OCI-LY3 (cell line): Measurements from ENCODE around the gene CUL9.

ENCODE experiments used
- H2AFZ ChIP-seq: fragments of 200-600, 300-600 bp; shearing (Covaris generic); 2 replicates; pipeline ENCODE4 v1.6.0; 2014; ENCODE audit warnings: antibody characterized with exemption, low read depth, low read length
- H3K27ac ChIP-seq: fragments of 200-600, 300-600 bp; sonication (generic); 2 replicates; pipeline ENCODE4 v1.5.1; 2014; ENCODE audit warnings: mild to moderate bottlenecking, low read length, moderate library complexity, mixed read lengths
- H3K27me3 ChIP-seq: fragments of 200-600, 300-600 bp; sonication (generic); 2 replicates; pipeline ENCODE4 v1.6.1; 2014; ENCODE audit warnings: low read depth, low read length, mixed read lengths
- H3K36me3 ChIP-seq: fragments of 200-600, 300-600 bp; sonication (generic); replicated peaks from 2 replicates; pipeline ENCODE3; 2014; ENCODE audit warnings: low read depth, low read length, mixed read lengths
- H3K4me1 ChIP-seq: fragments of 300-600, 200-600 bp; sonication (generic); 2 replicates; pipeline ENCODE4 v1.6.1; 2014; ENCODE audit warnings: low read length, mixed read lengths
- H3K4me2 ChIP-seq: fragments of 200-600, 300-600 bp; sonication (generic); 2 replicates; pipeline ENCODE4 v1.6.1; 2014; ENCODE audit warnings: low read length, mixed read lengths
- H3K4me3 ChIP-seq: fragments of 300-600, 200-600 bp; sonication (generic); 2 replicates; pipeline ENCODE4 v1.5.1; 2014; ENCODE audit warnings: antibody characterized with exemption, mild to moderate bottlenecking, low read length, moderate library complexity
- H3K79me2 ChIP-seq: fragments of 300-600, 200-600 bp; shearing (Covaris generic); 2 replicates; pipeline ENCODE4 v1.6.1; 2014; ENCODE audit warnings: mild to moderate bottlenecking, low read length, mixed read lengths
- H3K9ac ChIP-seq: fragments of 300-600, 200-600 bp; shearing (Covaris generic); 2 replicates; pipeline ENCODE4 v1.6.0; 2014; ENCODE audit warnings: mild to moderate bottlenecking, low read length, moderate library complexity
- H3K9me3 ChIP-seq: fragments of 200-600, 300-600 bp; shearing (Covaris generic); 2 replicates; pipeline ENCODE4 v1.6.1; 2014; ENCODE audit warnings: low read length, mixed read lengths; ENCODE audit not compliant: insufficient read depth
- H4K20me1 ChIP-seq: fragments of 200-600, 300-600 bp; sonication (generic); 2 replicates; pipeline ENCODE4 v1.6.1; 2016; ENCODE audit warnings: low read length, mixed read lengths; ENCODE audit not compliant: insufficient read depth
- EZH2phosphoT487 ChIP-seq: fragments of 200-600 bp; shearing (Covaris generic); IDR thresholded peaks from 2 replicates; pipeline ENCODE4 v1.6.1; 2018; ENCODE audit warnings: antibody characterized with exemption, mixed run types, low read depth
- TF ChIP-seq, protein P1 (sequence below): fragments of 200-600, 300-600 bp; sonication (generic); IDR thresholded peaks from 2 replicates; pipeline ENCODE4 v1.5.1; 2014; ENCODE audit warnings: antibody characterized with exemption, low read length, low read depth

CUL9 gene

DNA sequence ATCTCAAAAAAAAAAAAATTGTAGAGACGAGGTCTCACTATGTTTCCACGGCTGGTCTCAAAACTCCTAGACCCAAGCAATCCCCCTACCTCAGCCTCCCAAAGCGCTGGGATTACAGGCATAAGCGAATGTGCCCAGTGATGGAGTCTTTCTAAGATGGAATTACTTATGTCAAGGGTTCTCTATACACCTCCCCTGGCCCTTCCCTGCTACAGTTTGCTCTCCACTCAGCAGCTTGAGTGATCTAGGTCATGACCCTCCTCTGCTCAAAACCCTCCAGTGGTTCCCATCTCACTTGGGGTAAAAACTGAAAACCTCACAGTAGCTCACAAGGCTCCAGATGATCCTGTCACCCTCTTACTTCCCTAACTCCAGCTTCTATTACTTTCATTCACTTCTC, 49.1 kb downstream of the CUL9 start:
- TF ChIP-seq, protein P1, sequence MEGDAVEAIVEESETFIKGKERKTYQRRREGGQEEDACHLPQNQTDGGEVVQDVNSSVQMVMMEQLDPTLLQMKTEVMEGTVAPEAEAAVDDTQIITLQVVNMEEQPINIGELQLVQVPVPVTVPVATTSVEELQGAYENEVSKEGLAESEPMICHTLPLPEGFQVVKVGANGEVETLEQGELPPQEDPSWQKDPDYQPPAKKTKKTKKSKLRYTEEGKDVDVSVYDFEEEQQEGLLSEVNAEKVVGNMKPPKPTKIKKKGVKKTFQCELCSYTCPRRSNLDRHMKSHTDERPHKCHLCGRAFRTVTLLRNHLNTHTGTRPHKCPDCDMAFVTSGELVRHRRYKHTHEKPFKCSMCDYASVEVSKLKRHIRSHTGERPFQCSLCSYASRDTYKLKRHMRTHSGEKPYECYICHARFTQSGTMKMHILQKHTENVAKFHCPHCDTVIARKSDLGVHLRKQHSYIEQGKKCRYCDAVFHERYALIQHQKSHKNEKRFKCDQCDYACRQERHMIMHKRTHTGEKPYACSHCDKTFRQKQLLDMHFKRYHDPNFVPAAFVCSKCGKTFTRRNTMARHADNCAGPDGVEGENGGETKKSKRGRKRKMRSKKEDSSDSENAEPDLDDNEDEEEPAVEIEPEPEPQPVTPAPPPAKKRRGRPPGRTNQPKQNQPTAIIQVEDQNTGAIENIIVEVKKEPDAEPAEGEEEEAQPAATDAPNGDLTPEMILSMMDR: no peak
- TF ChIP-seq EZH2phosphoT487: no peak
- Histone ChIP-seq H3K27ac (no peak overlapping the region), H2AFZ (no peak overlapping the region)

DNA sequence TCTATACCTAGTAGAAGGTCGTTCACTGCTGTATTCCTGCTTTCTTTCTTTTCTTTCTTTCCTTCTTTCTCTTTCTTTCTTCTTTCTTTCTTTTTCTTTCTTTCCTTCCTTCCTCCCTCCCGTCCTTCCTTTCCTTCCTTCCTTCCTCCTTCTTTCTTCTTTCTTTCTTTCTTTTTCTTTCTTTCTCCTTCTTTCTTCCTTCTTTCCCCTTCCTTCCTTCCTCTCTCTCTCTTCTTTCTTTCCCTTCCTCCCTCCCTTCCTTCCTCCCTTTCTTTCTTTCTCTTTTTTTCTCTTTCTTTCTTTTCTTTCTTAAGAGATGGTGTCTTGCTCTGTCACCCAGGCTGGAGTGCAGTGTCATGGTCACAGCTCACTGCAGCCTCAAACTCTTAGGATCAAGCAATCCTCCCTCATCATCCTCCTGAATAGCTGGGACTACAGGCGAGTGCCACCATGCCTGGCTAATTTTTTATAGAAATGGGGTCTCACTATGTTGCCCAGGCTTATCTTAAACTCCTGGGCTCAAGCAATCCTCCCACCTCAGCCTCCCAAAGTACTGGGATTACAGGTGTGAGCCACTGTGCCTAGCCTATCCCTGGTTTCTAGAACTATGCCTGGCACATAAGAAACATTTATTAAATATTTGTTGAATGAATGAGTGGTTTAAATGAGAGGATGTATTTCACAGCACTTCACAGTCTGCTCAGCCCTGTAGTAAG, 49.9 kb downstream of the CUL9 start:
- Histone ChIP-seq H3K4me1 (peaks cover 11% of the 10 kb centered on the region; the same call in 1 of the 2 replicates), H3K9ac (no peak overlapping the region), H3K4me2 (no peak overlapping the region), H2AFZ (no peak overlapping the region), H3K27me3 (peaks cover 5% of the 10 kb centered on the region; the same call in 1 of the 2 replicates), H4K20me1 (no peaks in the 10 kb centered on the region), H3K27ac (no peak overlapping the region), H3K79me2 (peaks cover 23% of the 10 kb centered on the region), H3K36me3 (peaks cover 13% of the 10 kb centered on the region), H3K4me3 (no peak overlapping the region), H3K9me3 (no peaks in the 10 kb centered on the region)
- TF ChIP-seq EZH2phosphoT487: no peak
- TF ChIP-seq, protein P1: no peak

More for the DNA sequence above, 49.1 kb downstream of the CUL9 start:
- peaks cover 5% of the 10 kb centered on the region; the same call in 1 of the 2 replicates for H3K27me3 ChIP-seq
- H3K9ac ChIP-seq: no peak overlapping the region
- H3K4me1 ChIP-seq: peaks cover 11% of the 10 kb centered on the region; the same call in 1 of the 2 replicates
- no peak overlapping the region for H3K4me2 ChIP-seq
- H3K36me3 ChIP-seq: peaks cover 19% of the 10 kb centered on the region
- peaks cover 29% of the 10 kb centered on the region for H3K79me2 ChIP-seq
- H4K20me1 ChIP-seq: no peaks in the 10 kb centered on the region
- H3K4me3 ChIP-seq: no peak overlapping the region
- H3K9me3 ChIP-seq: no peaks in the 10 kb centered on the region

DNA sequence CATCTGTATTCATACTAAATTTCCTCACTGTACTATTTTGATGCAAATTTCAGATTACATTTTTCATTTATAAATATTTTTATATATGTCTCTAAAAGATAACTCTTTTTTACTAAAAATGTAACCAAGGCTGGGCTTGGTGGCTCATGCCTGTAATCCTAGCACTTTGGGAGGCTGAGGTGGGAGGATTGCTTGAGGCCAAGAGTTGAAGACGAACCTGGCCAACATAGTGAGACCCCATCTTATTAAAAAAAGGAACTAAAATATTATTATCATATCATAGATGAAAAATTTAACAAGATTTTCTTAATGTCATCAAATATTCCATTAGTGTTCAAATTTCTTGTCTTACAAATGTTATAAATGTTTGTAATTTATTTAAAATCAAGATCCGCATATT, 53.8 kb downstream of the CUL9 start:
- H3K9me3 ChIP-seq: peaks cover 3% of the 10 kb centered on the region; the same call in 1 of the 2 replicates
- H3K4me3 ChIP-seq: no peak overlapping the region
- TF ChIP-seq, protein P1: no peak
- H3K4me1 ChIP-seq: no peaks in the 10 kb centered on the region
- no peaks in the 10 kb centered on the region for H4K20me1 ChIP-seq
- H3K27ac ChIP-seq: no peak overlapping the region
- no peak overlapping the region for H2AFZ ChIP-seq
- no peaks in the 10 kb centered on the region for H3K36me3 ChIP-seq
- no peaks in the 10 kb centered on the region for H3K79me2 ChIP-seq
- H3K4me2 ChIP-seq: no peak overlapping the region
- H3K27me3 ChIP-seq: peaks cover 13% of the 10 kb centered on the region; the same call in 1 of the 2 replicates
- no peak overlapping the region for H3K9ac ChIP-seq

GRCh38 chr6:43239054-43239453, 57.1 kb downstream of the CUL9 start:
- H3K79me2 ChIP-seq: no peaks in the 10 kb centered on the region
- no peaks in the 10 kb centered on the region for H4K20me1 ChIP-seq
- H3K36me3 ChIP-seq: no peaks in the 10 kb centered on the region
- H3K27ac ChIP-seq: no peak overlapping the region
- no peak overlapping the region for H3K4me3 ChIP-seq
- H3K9me3 ChIP-seq: peaks cover 3% of the 10 kb centered on the region; the same call in 1 of the 2 replicates
- no peak overlapping the region for H3K9ac ChIP-seq
- TF ChIP-seq, protein P1: no peak
- TF ChIP-seq EZH2phosphoT487: no peak
- no peak overlapping the region for H2AFZ ChIP-seq
- H3K27me3 ChIP-seq: peaks cover 16% of the 10 kb centered on the region; the same call in 1 of the 2 replicates
- no peak overlapping the region for H3K4me2 ChIP-seq
- H3K4me1 ChIP-seq: no peaks in the 10 kb centered on the region
